GM12891 (cell line): Measurements from ENCODE around the gene XPOT.
A peak's percentile ranks its signal among the peaks of the same experiment; 100 is the strongest.

ENCODE experiments used
- PAX5 ChIP-seq: IDR thresholded peaks from 2 replicates; pipeline ENCODE4 v1.6.1; 2011; ENCODE audit warnings: low read length, moderate library complexity, mild to moderate bottlenecking; ENCODE audit not compliant: insufficient read depth, severe bottlenecking
- POLR2AphosphoS5 ChIP-seq: IDR thresholded peaks from 2 replicates; pipeline ENCODE4 v1.6.1; 2011; ENCODE audit warnings: low read depth, low read length, control low read depth
- SPI1 ChIP-seq: IDR thresholded peaks from 2 replicates; pipeline ENCODE4 v1.6.1; 2011; ENCODE audit warnings: low read depth, low read length, control low read depth

GRCh38 chr12:64451687-64452558, 47.7 kb downstream of the XPOT start, which contains the start of gene TBK1:
- TF ChIP-seq POLR2AphosphoS5, result peak; percentile 80
- TF ChIP-seq PAX5, result no peak
- 0 out of 2 replicates have a peak, but pooled peaks have one; percentile 2 for TF ChIP-seq SPI1
